CD4-positive, alpha-beta T cell treated with Interleukin-6 at 100 ng/mL for 8 hours (primary cell): Measurements from ENCODE around the gene SLC46A3.
"Not testable (repeated sequence)": the region's sequence is repeated elsewhere in the genome, so short reads cannot be mapped to it uniquely, and the experiment has no call there.

ENCODE experiments used
- DNase-seq: peaks from one replicate; pipeline ENCODE4 v3.0.0-alpha.2; 2020; ENCODE audit warnings: mixed read lengths, low spot score

Gene SLC46A3

GRCh38 chr13:28730762-28731161, 12.0 kb upstream of the SLC46A3 start:
- no peak for DNase-seq

- DNase-seq, result no peak
These were observed 10.8 kb upstream of the SLC46A3 start for GRCh38 chr13:28729541-28729940.

GRCh38 chr13:28728642-28729041, 9.9 kb upstream of the SLC46A3 start:
- DNase-seq, result no peak

- DNase-seq, result no peak
These were observed 6.4 kb upstream of the SLC46A3 start for GRCh38 chr13:28725046-28725610.

- no peak for DNase-seq
These were observed 5.0 kb upstream of the SLC46A3 start for GRCh38 chr13:28723806-28724205.

- DNase-seq, result no peak
These were observed 671 bp upstream of the SLC46A3 start for GRCh38 chr13:28719227-28720055.

DNA sequence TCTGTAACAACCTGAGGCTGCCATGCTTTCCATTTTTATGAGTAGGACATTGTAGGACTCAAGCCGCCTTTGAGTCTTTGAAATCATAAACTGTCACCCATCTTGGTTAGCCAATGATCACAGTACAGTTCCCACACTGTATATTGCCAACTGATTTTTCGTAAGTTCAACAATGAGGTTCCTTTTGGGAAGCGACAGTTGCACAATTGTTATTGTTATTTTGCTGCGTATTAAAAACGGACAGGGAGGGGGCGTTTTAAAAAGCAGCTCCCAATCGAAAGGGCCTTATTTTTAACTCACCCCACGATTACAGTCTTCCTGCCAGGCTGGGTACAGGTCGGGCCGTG, 601 bp downstream of the SLC46A3 start:
- no peak for DNase-seq

DNA sequence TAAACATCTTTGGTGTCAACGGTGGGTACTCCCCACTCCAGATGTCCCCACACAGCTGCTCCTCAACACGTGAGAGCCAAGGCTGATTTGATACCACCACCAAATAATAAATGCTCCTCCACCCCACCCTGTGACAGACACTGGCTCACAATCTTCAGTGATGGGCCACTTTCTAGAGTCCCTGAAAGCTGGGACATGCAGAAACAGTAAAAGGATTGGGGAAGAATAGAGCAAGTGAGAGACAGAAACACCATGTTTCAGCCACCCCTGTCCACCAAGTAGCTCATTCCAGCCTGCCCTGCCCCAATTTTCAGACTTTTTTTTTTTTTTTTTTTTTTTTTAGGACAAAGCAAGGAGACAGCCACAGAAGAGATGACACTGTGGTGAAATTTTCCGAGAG, 1.6 kb downstream of the SLC46A3 start:
- DNase-seq, result no peak

DNA sequence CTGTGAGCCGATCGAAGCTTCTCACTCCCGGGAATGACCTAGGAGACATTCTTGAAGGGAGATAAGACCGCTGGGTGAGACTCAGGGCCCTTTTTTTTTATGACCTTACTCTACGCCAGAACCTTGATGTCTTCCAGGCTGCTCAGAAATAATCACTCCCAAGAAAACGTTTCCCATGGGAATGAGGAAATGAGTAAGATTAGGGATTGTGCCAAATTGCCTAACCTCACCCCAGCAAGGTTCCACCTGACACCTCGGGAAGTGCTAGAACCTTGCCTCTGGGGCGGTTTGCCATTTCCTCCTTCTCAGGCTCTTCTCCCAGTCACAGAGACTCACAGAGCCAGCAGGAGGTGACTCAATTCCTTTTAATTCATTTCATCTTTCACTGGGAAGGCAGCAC, 2.3 kb downstream of the SLC46A3 start:
- DNase-seq, result no peak

GRCh38 chr13:28714651-28715050, 4.1 kb downstream of the SLC46A3 start:
- DNase-seq, result no peak

GRCh38 chr13:28710161-28710560, 8.6 kb downstream of the SLC46A3 start:
- DNase-seq, result no peak

GRCh38 chr13:28707629-28708427, 10.9 kb downstream of the SLC46A3 start:
- no peak for DNase-seq

DNA sequence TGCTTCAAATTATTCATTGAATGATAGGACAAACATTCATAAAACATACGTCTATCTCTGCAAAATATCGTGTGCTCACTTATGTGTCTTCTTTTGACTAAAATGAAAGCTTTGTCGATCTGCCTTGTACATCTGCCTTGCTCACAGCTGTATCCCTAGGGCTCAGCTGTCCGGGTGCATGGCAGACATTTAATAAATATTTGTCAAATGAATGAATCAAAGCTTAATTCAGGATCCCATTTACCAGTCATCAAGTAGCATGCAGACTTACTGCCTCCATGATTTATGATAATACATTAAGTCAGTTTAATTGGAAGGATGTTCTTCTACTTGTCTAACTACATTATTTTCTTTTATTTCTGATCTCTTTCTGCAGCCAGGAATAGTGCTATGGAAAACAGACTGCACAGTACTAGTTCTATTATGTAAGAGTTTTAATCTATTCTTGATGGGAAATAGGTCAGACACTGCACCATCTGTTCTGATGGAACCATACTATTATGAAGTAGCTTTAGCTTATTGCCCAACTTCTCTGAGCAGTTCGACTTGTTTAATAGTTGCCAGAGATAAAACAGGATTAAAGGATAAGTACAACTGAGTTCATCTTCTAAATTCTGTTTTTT, 13.2 kb downstream of the SLC46A3 start:
- DNase-seq, result no peak

DNA sequence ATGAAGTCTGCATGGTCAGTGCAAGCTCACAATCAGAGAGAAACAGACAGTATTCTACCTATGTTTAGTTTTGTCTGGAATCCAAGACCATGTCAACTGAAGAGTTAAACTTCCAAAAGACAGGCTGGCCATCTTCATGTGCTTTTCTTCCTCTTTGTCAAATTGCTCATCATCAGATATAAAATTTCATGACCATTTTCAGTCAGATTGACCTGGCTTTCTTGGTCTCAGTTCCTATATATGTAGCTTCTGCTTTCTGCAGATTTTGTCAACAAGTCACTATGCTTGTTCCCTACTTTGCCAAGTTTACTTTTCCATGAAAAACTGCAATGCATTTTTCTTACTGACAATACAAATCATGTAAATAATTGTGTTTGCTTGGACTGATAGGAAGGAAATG, 13.9 kb downstream of the SLC46A3 start:
- no peak for DNase-seq

DNA sequence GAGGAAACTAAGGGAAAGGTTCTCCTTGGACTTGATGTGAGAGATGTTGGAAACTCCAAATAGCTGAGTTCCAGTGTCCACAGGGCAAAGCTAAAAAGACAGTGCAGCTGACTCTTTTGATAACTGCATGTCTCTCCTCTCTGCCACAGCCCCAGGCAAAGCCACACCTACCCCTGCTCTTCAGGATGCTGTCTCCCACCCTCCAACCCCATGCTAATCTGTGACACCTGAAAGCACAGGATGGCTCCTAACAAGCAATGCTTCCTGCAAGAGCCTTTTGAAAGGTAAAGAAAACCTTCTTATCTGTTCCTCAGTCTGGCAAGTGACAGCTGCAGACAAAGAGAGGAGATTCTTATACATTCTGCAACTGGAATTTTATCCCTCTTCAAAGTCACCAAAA, 14.5 kb downstream of the SLC46A3 start:
- DNase-seq, result no peak

GRCh38 chr13:28699246-28699645, 19.5 kb downstream of the SLC46A3 start:
- DNase-seq, result no peak

GRCh38 chr13:28697441-28697840, 21.3 kb downstream of the SLC46A3 start:
- DNase-seq, result no peak

- not testable (repeated sequence) for DNase-seq
These were observed 24.9 kb downstream of the SLC46A3 start for GRCh38 chr13:28693605-28694491.

DNA sequence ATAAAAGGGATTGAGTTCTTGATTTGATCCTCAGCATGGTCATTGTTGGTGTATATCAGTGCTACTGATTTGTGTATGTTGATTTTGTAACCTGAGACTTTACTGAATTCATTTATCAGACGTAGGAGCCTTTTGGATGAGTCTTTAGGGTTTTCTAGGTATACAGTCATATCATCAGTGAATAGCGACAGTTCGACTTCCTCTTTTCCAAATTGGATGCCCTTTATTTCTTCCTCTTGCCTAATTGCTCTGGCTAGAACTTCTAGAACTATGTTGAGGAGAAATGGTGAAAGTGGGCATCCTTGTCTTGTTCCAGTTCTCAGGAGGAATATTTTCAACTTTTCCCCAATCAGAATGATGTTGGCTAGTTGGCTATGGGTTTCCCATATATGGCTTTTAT, 32.9 kb downstream of the SLC46A3 start:
- no peak for DNase-seq

GRCh38 chr13:28685114-28685513, 33.7 kb downstream of the SLC46A3 start:
- no peak for DNase-seq

DNA sequence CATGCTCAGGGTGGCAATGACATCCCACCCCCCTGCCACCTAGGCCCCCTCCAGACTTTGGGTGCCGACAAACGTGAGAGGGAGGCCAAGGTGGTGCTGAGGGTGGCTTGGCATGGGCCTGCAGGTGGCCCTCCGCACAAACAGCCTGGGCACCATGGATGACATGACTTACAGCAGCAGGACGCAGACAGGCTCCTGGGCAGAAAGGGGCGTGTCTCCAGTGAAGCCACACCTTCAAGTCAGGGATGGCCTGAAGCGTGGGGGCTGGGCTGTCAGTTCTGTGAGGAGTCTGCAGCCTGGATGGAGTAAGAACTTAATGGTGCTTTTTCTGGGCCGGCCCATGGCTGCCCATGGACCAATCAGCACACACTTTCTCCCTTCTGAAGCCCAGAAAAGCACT, 34.5 kb downstream of the SLC46A3 start:
- no peak for DNase-seq

- not testable (repeated sequence) for DNase-seq
These were observed 35.6 kb downstream of the SLC46A3 start for GRCh38 chr13:28683169-28683568.
